SJSA1 (cell line): ENCODE measurements around the gene IQUB. TPM values are rescaled to one million over a fixed set of nuclear protein-coding genes. Genes with fewer than 3 reads are reported as not detected.
A peak's percentile ranks its signal among the peaks of the same experiment; 100 is the strongest.
"Not testable (repeated sequence)": the region's sequence is repeated elsewhere in the genome, so short reads cannot be mapped to it uniquely, and the experiment has no call there.

Experiments
- DNase-seq, 2 experiments: peaks; one replicate each; pipeline ENCODE4 v3.0.0-alpha.2; 2015 to 2020; ENCODE audit warnings: low spot score in 2 of 2, low read depth in 1 of 2
- H3K27ac ChIP-seq: fragments of 250-450 bp; sonication (Bioruptor Pico); 2 replicates; pipeline ENCODE4 v1.5.1; 2020; ENCODE audit warnings: mild to moderate bottlenecking, moderate library complexity
- H3K27me3 ChIP-seq: fragments of 250-450 bp; sonication (Bioruptor Pico); replicated peaks from 2 replicates; pipeline ENCODE4 v1.5.1; 2020; ENCODE audit warnings: mild to moderate bottlenecking, moderate library complexity
- H3K36me3 ChIP-seq: fragments of 250-450 bp; sonication (Bioruptor Pico); 2 replicates; pipeline ENCODE4 v1.5.1; 2020; ENCODE audit warnings: mild to moderate bottlenecking
- H3K4me1 ChIP-seq: fragments of 250-450 bp; sonication (Bioruptor Pico); replicated peaks from 2 replicates; pipeline ENCODE4 v1.6.1; 2021; ENCODE audit warnings: mild to moderate bottlenecking
- H3K4me3 ChIP-seq: fragments of 250-450 bp; sonication (Bioruptor Pico); 2 replicates; pipeline ENCODE4 v1.5.1; 2020; ENCODE audit warnings: mild to moderate bottlenecking
- H3K9me3 ChIP-seq: fragments of 250-450 bp; sonication (Bioruptor Pico); replicated peaks from 2 replicates; pipeline ENCODE4 v1.5.1; 2020; ENCODE audit warnings: mild to moderate bottlenecking
- total RNA-seq: library from RNA; depleted of rRNA; stranded (reverse); fragments of >200 nt; shearing (Covaris generic); gene quantifications from 2 replicates; pipeline ENCODE4 v1.2.3, GENCODE V29; 2014

Gene IQUB
- total RNA-seq, 1 experiment from 2014 or later: 0.08 TPM

GRCh38 chr7:123558289-123558874, 24.0 kb upstream of the IQUB start:
- Histone ChIP-seq H3K27ac (0 out of 2 replicates have a peak overlapping the region, but pooled peaks have one; percentile 17), H3K4me3 (peak overlapping the region; percentile 70)

GRCh38 chr7:123557398-123558288, 23.2 kb upstream of the IQUB start, which contains the start of gene NDUFA5:
TSS of gene NDUFA5 (minus strand) at chr7:123557818. CDS start at chr7:123557795, 23 bp downstream.
- Histone ChIP-seq H3K4me1 (no peaks in the 10 kb centered on the region; the same call in 1 of the 2 replicates), H3K9me3 (no peaks in the 10 kb centered on the region), H3K36me3 (peaks cover 17% of the 10 kb centered on the region), H3K4me3 (peak within 1 kb of the TSS; percentile 70), H3K27me3 (no peaks in the 10 kb centered on the region), H3K27ac (peak within 1 kb of the TSS; percentile 74)
- peak; percentile 95 to 99 for DNase-seq

More at GRCh38 chr7:123558289-123558874, 24.0 kb upstream of the IQUB start:
- Histone ChIP-seq H3K27me3 (no peaks in the 10 kb centered on the region), H3K4me1 (no peaks in the 10 kb centered on the region; the same call in 1 of the 2 replicates), H3K36me3 (peaks cover 11% of the 10 kb centered on the region), H3K9me3 (no peaks in the 10 kb centered on the region)
- no peak for DNase-seq

- DNase-seq: no peak
- Histone ChIP-seq H3K4me1 (no peaks in the 10 kb centered on the region; the same call in 1 of the 2 replicates), H3K4me3 (peak overlapping the region; percentile 70), H3K27me3 (no peaks in the 10 kb centered on the region), H3K9me3 (no peaks in the 10 kb centered on the region), H3K27ac (peak overlapping the region; percentile 74), H3K36me3 (peaks cover 17% of the 10 kb centered on the region)
These were observed 22.6 kb upstream of the IQUB start for GRCh38 chr7:123557016-123557397.

- H3K9me3 ChIP-seq: no peaks in the 10 kb centered on the region
- H3K27ac ChIP-seq: no peak overlapping the region
- peaks cover 17% of the 10 kb centered on the region for H3K36me3 ChIP-seq
- no peaks in the 10 kb centered on the region for H3K27me3 ChIP-seq
- no peaks in the 10 kb centered on the region; the same call in 1 of the 2 replicates for H3K4me1 ChIP-seq
- H3K4me3 ChIP-seq: no peak overlapping the region
- no peak for DNase-seq
These were observed 21.1 kb upstream of the IQUB start for GRCh38 chr7:123555484-123555883.

- Histone ChIP-seq H3K9me3 (no peaks in the 10 kb centered on the region), H3K4me3 (no peak overlapping the region), H3K27me3 (no peaks in the 10 kb centered on the region), H3K36me3 (peaks cover 34% of the 10 kb centered on the region), H3K4me1 (no peaks in the 10 kb centered on the region; the same call in 1 of the 2 replicates), H3K27ac (no peak overlapping the region)
- DNase-seq: no peak
These were observed 18.8 kb upstream of the IQUB start for GRCh38 chr7:123553159-123553558.

- Histone ChIP-seq H3K9me3 (no peaks in the 10 kb centered on the region), H3K4me3 (no peak overlapping the region)
- no peak for DNase-seq
These were observed 18.2 kb upstream of the IQUB start for GRCh38 chr7:123552641-123553040.

GRCh38 chr7:123552134-123552533, 17.7 kb upstream of the IQUB start:
- not testable (repeated sequence) for DNase-seq, H3K27ac ChIP-seq, H3K4me3 ChIP-seq, H3K9me3 ChIP-seq, H3K4me1 ChIP-seq, H3K27me3 ChIP-seq
- peaks cover 35% of the 10 kb centered on the region for H3K36me3 ChIP-seq

More at GRCh38 chr7:123552641-123553040, 18.2 kb upstream of the IQUB start:
- Histone ChIP-seq H3K36me3 (peaks cover 38% of the 10 kb centered on the region), H3K4me1 (no peaks in the 10 kb centered on the region; the same call in 1 of the 2 replicates), H3K27ac (no peak overlapping the region), H3K27me3 (no peaks in the 10 kb centered on the region)

GRCh38 chr7:123548406-123548805, 14.0 kb upstream of the IQUB start:
- H3K27me3 ChIP-seq: no peaks in the 10 kb centered on the region
- no peaks in the 10 kb centered on the region for H3K9me3 ChIP-seq
- DNase-seq: no peak
- no peak overlapping the region for H3K27ac ChIP-seq
- H3K4me3 ChIP-seq: no peak overlapping the region
- no peaks in the 10 kb centered on the region for H3K4me1 ChIP-seq
- peaks cover 34% of the 10 kb centered on the region for H3K36me3 ChIP-seq

- H3K27me3 ChIP-seq: no peaks in the 10 kb centered on the region
- no peaks in the 10 kb centered on the region for H3K9me3 ChIP-seq
- no peak overlapping the region for H3K27ac ChIP-seq
- H3K4me1 ChIP-seq: peaks cover 11% of the 10 kb centered on the region
- no peak overlapping the region for H3K4me3 ChIP-seq
- H3K36me3 ChIP-seq: 0 out of 2 replicates have a peak, but pooled peaks cover 3% of the 10 kb centered on the region
- no peak for DNase-seq
These were observed 5.5 kb upstream of the IQUB start for GRCh38 chr7:123539871-123540270.

GRCh38 chr7:123538897-123539296, 4.5 kb upstream of the IQUB start:
- 0 out of 2 replicates have a peak, but pooled peaks cover 3% of the 10 kb centered on the region for H3K36me3 ChIP-seq
- no peak for DNase-seq
- no peak overlapping the region for H3K27ac ChIP-seq
- H3K9me3 ChIP-seq: no peaks in the 10 kb centered on the region
- no peak overlapping the region for H3K4me3 ChIP-seq
- no peaks in the 10 kb centered on the region for H3K27me3 ChIP-seq
- H3K4me1 ChIP-seq: peaks cover 11% of the 10 kb centered on the region

GRCh38 chr7:123538189-123538714, 3.9 kb upstream of the IQUB start:
- Histone ChIP-seq H3K27ac (peak overlapping the region; percentile 14), H3K36me3 (0 out of 2 replicates have a peak, but pooled peaks cover 3% of the 10 kb centered on the region), H3K4me3 (no peak overlapping the region), H3K27me3 (no peaks in the 10 kb centered on the region), H3K4me1 (peaks cover 11% of the 10 kb centered on the region), H3K9me3 (no peaks in the 10 kb centered on the region)
- peak in 1 of 2 experiments; percentile 55 for DNase-seq

- Histone ChIP-seq H3K9me3 (no peaks in the 10 kb centered on the region), H3K36me3 (0 out of 2 replicates have a peak, but pooled peaks cover 3% of the 10 kb centered on the region), H3K27ac (no peak overlapping the region), H3K4me1 (peaks cover 11% of the 10 kb centered on the region), H3K27me3 (no peaks in the 10 kb centered on the region), H3K4me3 (no peak overlapping the region)
- DNase-seq: peak in 1 of 2 experiments; percentile 15
These were observed 2.7 kb upstream of the IQUB start for GRCh38 chr7:123537026-123537642.

- no peak overlapping the region for H3K27ac ChIP-seq
- H3K36me3 ChIP-seq: 0 out of 2 replicates have a peak, but pooled peaks cover 3% of the 10 kb centered on the region
- no peaks in the 10 kb centered on the region for H3K9me3 ChIP-seq
- DNase-seq: no peak
- no peaks in the 10 kb centered on the region for H3K27me3 ChIP-seq
- peaks cover 11% of the 10 kb centered on the region for H3K4me1 ChIP-seq
- H3K4me3 ChIP-seq: peak overlapping the region; percentile 47
These were observed 1.1 kb upstream of the IQUB start for GRCh38 chr7:123535517-123535916.
